ENCODE measurements around the gene ZNF317.

DNA sequence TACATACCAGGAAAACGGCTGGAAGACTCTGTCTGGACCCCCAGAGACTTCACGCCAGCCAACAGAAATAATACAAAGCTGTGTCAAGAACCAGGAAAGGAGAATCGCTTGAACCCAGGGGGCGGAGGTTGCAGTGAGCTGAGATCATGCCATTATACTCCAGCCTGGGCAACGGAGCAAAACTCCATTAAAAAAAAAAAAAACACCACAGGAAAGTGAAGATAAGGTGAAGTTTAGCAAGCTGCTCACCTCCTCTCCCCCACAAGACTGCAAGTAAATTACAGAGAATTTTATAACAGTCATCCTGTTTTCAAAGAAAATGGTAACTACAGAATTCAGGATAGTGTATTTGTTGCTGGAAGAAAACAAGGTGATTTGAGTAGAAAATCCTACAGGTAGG is 23.6 kb upstream of the ZNF317 start:
- TF ChIP-seq, protein P1, sequence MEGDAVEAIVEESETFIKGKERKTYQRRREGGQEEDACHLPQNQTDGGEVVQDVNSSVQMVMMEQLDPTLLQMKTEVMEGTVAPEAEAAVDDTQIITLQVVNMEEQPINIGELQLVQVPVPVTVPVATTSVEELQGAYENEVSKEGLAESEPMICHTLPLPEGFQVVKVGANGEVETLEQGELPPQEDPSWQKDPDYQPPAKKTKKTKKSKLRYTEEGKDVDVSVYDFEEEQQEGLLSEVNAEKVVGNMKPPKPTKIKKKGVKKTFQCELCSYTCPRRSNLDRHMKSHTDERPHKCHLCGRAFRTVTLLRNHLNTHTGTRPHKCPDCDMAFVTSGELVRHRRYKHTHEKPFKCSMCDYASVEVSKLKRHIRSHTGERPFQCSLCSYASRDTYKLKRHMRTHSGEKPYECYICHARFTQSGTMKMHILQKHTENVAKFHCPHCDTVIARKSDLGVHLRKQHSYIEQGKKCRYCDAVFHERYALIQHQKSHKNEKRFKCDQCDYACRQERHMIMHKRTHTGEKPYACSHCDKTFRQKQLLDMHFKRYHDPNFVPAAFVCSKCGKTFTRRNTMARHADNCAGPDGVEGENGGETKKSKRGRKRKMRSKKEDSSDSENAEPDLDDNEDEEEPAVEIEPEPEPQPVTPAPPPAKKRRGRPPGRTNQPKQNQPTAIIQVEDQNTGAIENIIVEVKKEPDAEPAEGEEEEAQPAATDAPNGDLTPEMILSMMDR (conservative IDR thresholded peaks at IDR 0.05; ENCODE audit: low read length): no peak
- TF ChIP-seq EZH2phosphoT487 (IDR thresholded peaks at IDR 0.05; ENCODE audit: borderline replicate concordance, low read depth, low read length): no peak
